ENCODE data around the gene DCAF16. TPM values are rescaled to one million over a fixed set of nuclear protein-coding genes. Genes with fewer than 3 reads are reported as not detected.

The DCAF16 gene
- total and polyA plus RNA-seq, 4 donors: 7.1 to 37.9 (median 17.3) TPM

DNA sequence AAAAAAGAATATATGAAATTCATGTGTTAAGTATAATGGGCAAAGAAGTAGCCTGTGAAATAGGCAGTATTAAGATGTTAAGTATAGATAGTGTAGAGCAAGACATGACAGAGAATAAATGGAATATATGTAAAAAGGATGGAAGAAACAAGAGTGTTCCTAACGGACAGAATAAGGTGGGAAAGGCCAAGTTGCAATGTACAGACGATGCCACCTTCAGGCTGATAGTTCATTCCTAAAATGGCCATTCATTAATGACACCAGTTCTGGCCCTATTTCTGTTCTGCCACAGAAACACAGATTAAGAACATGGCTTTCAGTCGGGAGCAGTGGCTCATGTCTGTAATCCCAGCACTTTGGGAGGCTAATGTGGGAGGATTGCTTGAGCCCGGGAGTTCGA lies 24.7 kb downstream of the DCAF16 start:
- H3K9ac ChIP-seq (ENCODE audit: insufficient read depth in 1 of 2, low read length in 2 of 2): no peak overlapping the region
- H3K4me1 ChIP-seq (ENCODE audit: control insufficient read depth in 5 of 5, insufficient read depth in 5 of 5, low read length in 5 of 5): peaks cover 0 to 13% (median 4%) of the 10 kb centered on the region in 5 donors
- no peak for TF ChIP-seq CTCF (IDR thresholded peaks at IDR 0.05; ENCODE audit: control extremely low read depth, extremely low read depth)
- no peaks in the 10 kb centered on the region for H3K9me3 ChIP-seq (ENCODE audit: control insufficient read depth in 4 of 4, insufficient read depth in 3 of 4, low read length in 3 of 4)
- peaks cover 0 to 20% (median 12%) of the 10 kb centered on the region in 3 donors for H3K27me3 ChIP-seq (ENCODE audit: control insufficient read depth in 3 of 3, insufficient read depth in 3 of 3, low read length in 2 of 3)
- DNase-seq: no peak
- ATAC-seq (ENCODE audit: insufficient read depth, low FRiP score): no peak
- no peaks in the 10 kb centered on the region for H3K36me3 ChIP-seq (ENCODE audit: control insufficient read depth in 4 of 4, insufficient read depth in 4 of 4, low read length in 4 of 4)
- 76 to 80% methylated on average over 5 of the region's 5 CpGs for WGBS, 2 donors
- H3K4me3 ChIP-seq: no peak overlapping the region
- H3K27ac ChIP-seq (ENCODE audit: low read depth in 1 of 2, low read length in 1 of 2): no peak overlapping the region

GRCh38 chr4:17781300-17782287 lies 29.0 kb downstream of the DCAF16 start, which contains the start of gene FAM184B:
Gene FAM184B, minus strand, starts transcription at chr4:17781621. Its CDS starts 322 bp downstream, at chr4:17781299.
- no peak within 1 kb of the TSS for H3K9ac ChIP-seq (ENCODE audit: insufficient read depth in 1 of 2, low read length in 2 of 2)

GRCh38 chr4:17780501-17781299 lies 29.9 kb downstream of the DCAF16 start:
- peak; percentile 54 to 66 (median 60) for DNase-seq
- Histone ChIP-seq H3K27me3 (ENCODE audit: control insufficient read depth in 3 of 3, insufficient read depth in 3 of 3, low read length in 2 of 3) (peaks cover 0 to 44% (median 30%) of the 10 kb centered on the region in 3 donors), H3K4me3 (no peak overlapping the region), H3K9me3 (ENCODE audit: control insufficient read depth in 4 of 4, insufficient read depth in 3 of 4, low read length in 3 of 4) (no peaks in the 10 kb centered on the region), H3K36me3 (ENCODE audit: control insufficient read depth in 4 of 4, insufficient read depth in 4 of 4, low read length in 4 of 4) (no peaks in the 10 kb centered on the region), H3K9ac (ENCODE audit: insufficient read depth in 1 of 2, low read length in 2 of 2) (no peak overlapping the region), H3K27ac (ENCODE audit: low read depth in 1 of 2, low read length in 1 of 2) (no peak overlapping the region), H3K4me1 (ENCODE audit: control insufficient read depth in 5 of 5, insufficient read depth in 5 of 5, low read length in 5 of 5) (peaks cover 0 to 19% (median 4%) of the 10 kb centered on the region in 5 donors)
- no peak for TF ChIP-seq CTCF (IDR thresholded peaks at IDR 0.05; ENCODE audit: control extremely low read depth, extremely low read depth)
- peak; percentile 77 for ATAC-seq (ENCODE audit: insufficient read depth, low FRiP score)
- 11 to 13% methylated on average over 31 of the region's 31 CpGs for WGBS, 2 donors

More at GRCh38 chr4:17781300-17782287, 29.0 kb downstream of the DCAF16 start, which contains the start of gene FAM184B:
- Histone ChIP-seq H3K27me3 (ENCODE audit: control insufficient read depth in 3 of 3, insufficient read depth in 3 of 3, low read length in 2 of 3) (peaks cover 0 to 44% (median 30%) of the 10 kb centered on the region in 3 donors), H3K36me3 (ENCODE audit: control insufficient read depth in 4 of 4, insufficient read depth in 4 of 4, low read length in 4 of 4) (no peaks in the 10 kb centered on the region), H3K27ac (ENCODE audit: low read depth in 1 of 2, low read length in 1 of 2) (no peak within 1 kb of the TSS), H3K9me3 (ENCODE audit: control insufficient read depth in 4 of 4, insufficient read depth in 3 of 4, low read length in 3 of 4) (no peaks in the 10 kb centered on the region), H3K4me1 (ENCODE audit: control insufficient read depth in 5 of 5, insufficient read depth in 5 of 5, low read length in 5 of 5) (peaks cover 0 to 19% (median 4%) of the 10 kb centered on the region in 5 donors), H3K4me3 (no peak within 1 kb of the TSS)
- WGBS, 2 donors: 5% methylated on average over 80 to 82 of the region's 82 CpGs
- no peak for TF ChIP-seq CTCF (IDR thresholded peaks at IDR 0.05; ENCODE audit: control extremely low read depth, extremely low read depth)
- peak; percentile 19 for ATAC-seq (ENCODE audit: insufficient read depth, low FRiP score)
- DNase-seq: peak; percentile 12 to 29 (median 25)
